ENCODE measurements around the gene TRIM34. TPM values are rescaled to one million over a fixed set of nuclear protein-coding genes. Genes with fewer than 3 reads are reported as not detected.
"Not testable (repeated sequence)": the region's sequence is repeated elsewhere in the genome, so short reads cannot be mapped to it uniquely, and the experiment has no call there.

The TRIM34 gene
- total and polyA plus RNA-seq, 8 donors: 9.1 to 31.7 (median 21.8) TPM

DNA sequence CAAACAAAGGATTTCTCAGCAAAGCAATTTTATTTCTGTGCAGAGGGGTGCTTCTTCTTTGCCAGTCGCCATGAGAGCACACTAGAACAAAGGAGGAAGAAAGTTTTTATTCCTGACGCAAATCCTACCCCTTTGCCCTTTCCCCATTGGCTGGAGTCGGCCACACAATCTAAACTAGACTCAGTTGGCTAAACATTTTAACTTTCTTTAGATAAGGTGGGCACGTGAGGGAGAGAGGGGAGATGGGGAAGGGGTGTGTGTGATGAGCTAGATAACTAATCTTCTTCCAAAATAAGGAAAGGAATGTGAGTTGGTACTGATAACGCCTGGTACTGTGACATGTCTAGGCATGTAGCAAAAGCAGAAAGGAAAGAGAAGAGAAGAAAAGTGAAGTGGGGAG is 65.4 kb downstream of the TRIM34 start:
- ATAC-seq (peak; percentile 79), DNase-seq (no peak)
- Histone ChIP-seq H3K27ac (peak overlapping the region; percentile 94 to 95), H3K36me3 (peaks cover 0 to 5% of the 10 kb centered on the region in 2 donors), H3K9me3 (no peaks in the 10 kb centered on the region), H3K27me3 (no peaks in the 10 kb centered on the region), H3K4me3 (peak overlapping the region; percentile 31 to 58), H3K4me1 (peaks cover 0 to 48% of the 10 kb centered on the region in 2 donors)
- TF ChIP-seq, protein P1, sequence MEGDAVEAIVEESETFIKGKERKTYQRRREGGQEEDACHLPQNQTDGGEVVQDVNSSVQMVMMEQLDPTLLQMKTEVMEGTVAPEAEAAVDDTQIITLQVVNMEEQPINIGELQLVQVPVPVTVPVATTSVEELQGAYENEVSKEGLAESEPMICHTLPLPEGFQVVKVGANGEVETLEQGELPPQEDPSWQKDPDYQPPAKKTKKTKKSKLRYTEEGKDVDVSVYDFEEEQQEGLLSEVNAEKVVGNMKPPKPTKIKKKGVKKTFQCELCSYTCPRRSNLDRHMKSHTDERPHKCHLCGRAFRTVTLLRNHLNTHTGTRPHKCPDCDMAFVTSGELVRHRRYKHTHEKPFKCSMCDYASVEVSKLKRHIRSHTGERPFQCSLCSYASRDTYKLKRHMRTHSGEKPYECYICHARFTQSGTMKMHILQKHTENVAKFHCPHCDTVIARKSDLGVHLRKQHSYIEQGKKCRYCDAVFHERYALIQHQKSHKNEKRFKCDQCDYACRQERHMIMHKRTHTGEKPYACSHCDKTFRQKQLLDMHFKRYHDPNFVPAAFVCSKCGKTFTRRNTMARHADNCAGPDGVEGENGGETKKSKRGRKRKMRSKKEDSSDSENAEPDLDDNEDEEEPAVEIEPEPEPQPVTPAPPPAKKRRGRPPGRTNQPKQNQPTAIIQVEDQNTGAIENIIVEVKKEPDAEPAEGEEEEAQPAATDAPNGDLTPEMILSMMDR (IDR thresholded peaks at IDR 0.05): no peak
- intact Hi-C loops (cut with DNase I): no loop called here

DNA sequence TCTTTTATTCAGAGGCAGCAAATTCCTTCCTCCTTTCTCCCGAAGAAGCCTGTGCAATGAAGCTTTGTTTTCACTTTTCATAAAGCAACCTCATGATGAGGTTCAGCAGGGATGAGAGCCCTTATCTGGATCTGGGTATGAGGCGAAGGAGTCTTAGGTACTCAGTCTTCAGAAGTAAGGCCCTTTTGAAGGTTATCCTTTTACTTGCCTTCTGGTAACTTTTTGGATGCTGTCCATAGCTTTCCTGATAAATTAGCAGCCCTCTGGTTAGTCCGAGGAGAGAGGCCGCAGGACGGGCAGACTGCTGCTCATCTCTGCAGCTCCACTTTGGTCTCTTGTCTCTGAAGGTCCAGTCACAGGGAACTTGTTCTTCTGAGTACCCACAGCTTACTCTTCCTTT is 65.9 kb downstream of the TRIM34 start:
- ATAC-seq (peak; percentile 59), DNase-seq (no peak)
- H3K27me3 ChIP-seq: no peaks in the 10 kb centered on the region
- TF ChIP-seq, protein P1 (IDR thresholded peaks at IDR 0.05): no peak
- peaks cover 0 to 6% of the 10 kb centered on the region in 2 donors for H3K36me3 ChIP-seq
- peak overlapping the region; percentile 94 to 95 for H3K27ac ChIP-seq
- no peaks in the 10 kb centered on the region for H3K9me3 ChIP-seq
- H3K4me1 ChIP-seq: peaks cover 0 to 44% of the 10 kb centered on the region in 2 donors
- intact Hi-C loops (cut with DNase I): no loop called here
- H3K4me3 ChIP-seq: peak overlapping the region; percentile 31 to 58

DNA sequence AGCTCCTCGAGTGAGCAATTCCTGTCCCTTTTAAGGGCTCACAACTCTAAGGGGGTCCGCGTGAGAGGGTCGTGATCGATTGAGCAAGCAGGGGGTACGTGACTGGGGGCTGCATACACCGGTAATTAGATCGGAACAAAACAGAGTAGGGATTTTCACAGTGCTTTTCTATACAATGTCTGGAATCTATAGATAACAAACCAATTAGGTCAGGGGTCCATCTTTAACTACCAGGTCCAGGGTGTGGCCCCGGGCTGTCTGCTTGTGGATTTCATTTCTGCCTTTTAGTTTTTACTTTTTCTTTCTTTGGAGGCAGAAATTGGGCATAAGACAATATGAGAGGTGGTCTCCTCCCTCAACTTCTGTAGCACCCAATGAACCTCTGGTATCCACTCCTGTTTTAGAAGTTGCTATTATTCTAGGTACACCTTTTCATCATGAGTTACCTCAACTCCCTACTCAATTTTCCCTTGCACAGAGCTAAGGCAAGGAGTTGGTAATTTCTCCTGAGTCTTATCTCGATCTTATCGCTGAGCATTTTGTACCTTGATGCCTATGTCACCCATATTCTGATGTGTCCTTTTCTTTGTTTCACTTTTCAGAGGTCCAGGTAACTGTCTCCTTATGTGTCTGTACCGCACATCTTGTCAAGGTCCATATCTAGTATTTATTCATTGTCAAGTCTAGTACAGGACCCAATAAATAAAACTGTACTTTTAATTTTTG is 66.6 kb downstream of the TRIM34 start:
- peak overlapping the region; percentile 31 to 58 for H3K4me3 ChIP-seq
- intact Hi-C loops (cut with DNase I); H3K9me3 ChIP-seq; ATAC-seq; DNase-seq; H3K27me3 ChIP-seq: not testable (repeated sequence)
- peak overlapping the region; percentile 94 to 95 for H3K27ac ChIP-seq
- H3K36me3 ChIP-seq: peaks cover 0 to 13% of the 10 kb centered on the region in 2 donors
- peaks cover 0 to 44% of the 10 kb centered on the region in 2 donors for H3K4me1 ChIP-seq

DNA sequence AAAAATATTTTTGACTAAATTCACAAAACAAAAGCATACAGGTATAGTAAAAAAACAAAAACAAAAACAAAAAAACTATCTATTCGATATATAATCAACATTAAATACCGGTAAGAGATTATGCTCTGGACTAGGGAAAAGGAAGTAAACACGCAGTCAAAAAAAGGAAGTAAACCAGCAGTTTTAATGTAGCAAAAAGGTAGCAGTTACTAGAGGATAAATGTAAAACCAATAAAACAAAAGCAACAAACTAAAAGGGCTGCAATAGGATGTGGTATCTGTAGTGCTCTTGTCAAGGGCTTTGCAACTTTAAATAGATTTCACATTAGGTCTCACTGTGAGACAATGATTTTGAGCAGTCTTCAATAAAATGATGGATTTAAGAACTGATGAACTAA is 67.2 kb downstream of the TRIM34 start:
- no peak for ATAC-seq
- Histone ChIP-seq H3K36me3 (peaks cover 0 to 19% of the 10 kb centered on the region in 2 donors), H3K9me3 (no peaks in the 10 kb centered on the region), H3K4me3 (peak overlapping the region in 1 of 2 donors; percentile 58), H3K27ac (peak overlapping the region in 1 of 2 donors; percentile 94), H3K4me1 (peaks cover 0 to 44% of the 10 kb centered on the region in 2 donors), H3K27me3 (no peaks in the 10 kb centered on the region)
- DNase-seq: no peak
- TF ChIP-seq, protein P1 (IDR thresholded peaks at IDR 0.05): no peak
- intact Hi-C loops (cut with DNase I): no loop called here

Other genes with a start within 250 kb of the TRIM34 start
- not detected for gene OR51M1, start 241.2 kb upstream of the TRIM34 start, total RNA-seq
- gene OR51M1, start 241.2 kb upstream of the TRIM34 start, polyA plus RNA-seq (ENCODE audit: insufficient read length in 6 of 6): under 1 TPM in 4 of 6 donors, not detected in 2; 0.06 to 0.24 (median 0.08) TPM
- gene OR51Q1, start 202.9 kb upstream of the TRIM34 start, total RNA-seq: not detected
- not detected for gene OR51Q1, start 202.9 kb upstream of the TRIM34 start, polyA plus RNA-seq (ENCODE audit: insufficient read length in 6 of 6)
- gene OR51I1, start 183.5 kb upstream of the TRIM34 start, total RNA-seq: not detected
- not detected for gene OR51I1, start 183.5 kb upstream of the TRIM34 start, polyA plus RNA-seq (ENCODE audit: insufficient read length in 6 of 6)
- not detected for gene OR51I2, start 175.7 kb upstream of the TRIM34 start, total RNA-seq
- gene OR51I2, start 175.7 kb upstream of the TRIM34 start, polyA plus RNA-seq (ENCODE audit: insufficient read length in 6 of 6): under 1 TPM in 2 of 6 donors, not detected in 4; 0.04 to 0.07 TPM
- gene OR52D1, start 136.3 kb upstream of the TRIM34 start, total RNA-seq: not detected
- under 1 TPM in 2 of 6 donors, not detected in 4; 0.13 to 0.18 TPM for gene OR52D1, start 136.3 kb upstream of the TRIM34 start, polyA plus RNA-seq (ENCODE audit: insufficient read length in 6 of 6)
- under 1 TPM; 0.23 to 0.37 TPM for gene UBQLN3, start 115.0 kb upstream of the TRIM34 start, total RNA-seq
- under 1 TPM in 1 of 6 donors, not detected in 5; 0.06 TPM for gene UBQLN3, start 115.0 kb upstream of the TRIM34 start, polyA plus RNA-seq (ENCODE audit: insufficient read length in 6 of 6)
- gene UBQLNL, start 108.3 kb upstream of the TRIM34 start, total RNA-seq: under 1 TPM; 0.50 to 0.67 TPM
- gene UBQLNL, start 108.3 kb upstream of the TRIM34 start, polyA plus RNA-seq (ENCODE audit: insufficient read length in 6 of 6): 1 to 10 TPM; 1.2 to 2.2 (median 1.7) TPM
- under 1 TPM; 0.32 to 0.45 TPM for gene OR52H1, start 76.5 kb upstream of the TRIM34 start, total RNA-seq
- gene OR52H1, start 76.5 kb upstream of the TRIM34 start, polyA plus RNA-seq (ENCODE audit: insufficient read length in 6 of 6): under 1 TPM in 3 of 6 donors, not detected in 3; 0.20 to 0.26 (median 0.20) TPM
- gene OR52B6, start 44.1 kb upstream of the TRIM34 start, total RNA-seq: not detected
- under 1 TPM; 0.17 to 0.56 (median 0.42) TPM for gene OR52B6, start 44.1 kb upstream of the TRIM34 start, polyA plus RNA-seq (ENCODE audit: insufficient read length in 6 of 6)
- 1 to 10 TPM; 4.2 to 6.2 TPM for gene TRIM6, start 28.4 kb upstream of the TRIM34 start, total RNA-seq
- gene TRIM6, start 28.4 kb upstream of the TRIM34 start, polyA plus RNA-seq (ENCODE audit: insufficient read length in 6 of 6): 1 to 10 TPM; 4.5 to 9.7 (median 6.5) TPM
- gene TRIM5, start 60.1 kb downstream of the TRIM34 start, total RNA-seq: 10 to 100 TPM; 42.6 to 50.6 TPM
- 10 to 100 TPM; 54.5 to 65.4 (median 59.8) TPM for gene TRIM5, start 60.1 kb downstream of the TRIM34 start, polyA plus RNA-seq (ENCODE audit: insufficient read length in 6 of 6)
- gene TRIM22, start 64.8 kb downstream of the TRIM34 start, total RNA-seq: 100 to 1,000 TPM; 122 to 137 TPM
- gene TRIM22, start 64.8 kb downstream of the TRIM34 start, polyA plus RNA-seq (ENCODE audit: insufficient read length in 6 of 6): 10 to 100 TPM; 23.1 to 28.3 (median 26.9) TPM
- not detected for gene OR56B1, start 111.4 kb downstream of the TRIM34 start, total RNA-seq
- gene OR56B1, start 111.4 kb downstream of the TRIM34 start, polyA plus RNA-seq (ENCODE audit: insufficient read length in 6 of 6): not detected
- under 1 TPM in 1 of 2 donors, not detected in 1; 0.37 TPM for gene OR52N4, start 129.2 kb downstream of the TRIM34 start, total RNA-seq
- gene OR52N4, start 129.2 kb downstream of the TRIM34 start, polyA plus RNA-seq (ENCODE audit: insufficient read length in 6 of 6): under 1 TPM in 1 of 6 donors, not detected in 5; 0.18 TPM
- gene OR52N5, start 158.4 kb downstream of the TRIM34 start, total RNA-seq: not detected
- gene OR52N5, start 158.4 kb downstream of the TRIM34 start, polyA plus RNA-seq (ENCODE audit: insufficient read length in 6 of 6): not detected
- not detected for gene OR52N1, start 166.3 kb downstream of the TRIM34 start, total RNA-seq
- gene OR52N1, start 166.3 kb downstream of the TRIM34 start, polyA plus RNA-seq (ENCODE audit: insufficient read length in 6 of 6): not detected
- gene OR52N2, start 183.9 kb downstream of the TRIM34 start, total RNA-seq: not detected
- under 1 TPM in 2 of 6 donors, not detected in 4; 0.16 to 0.18 TPM for gene OR52N2, start 183.9 kb downstream of the TRIM34 start, polyA plus RNA-seq (ENCODE audit: insufficient read length in 6 of 6)
- gene OR52E6, start 216.9 kb downstream of the TRIM34 start, total RNA-seq: not detected
- gene OR52E6, start 216.9 kb downstream of the TRIM34 start, polyA plus RNA-seq (ENCODE audit: insufficient read length in 6 of 6): not detected
- not detected for gene OR52E8, start 232.7 kb downstream of the TRIM34 start, total RNA-seq
- gene OR52E8, start 232.7 kb downstream of the TRIM34 start, polyA plus RNA-seq (ENCODE audit: insufficient read length in 6 of 6): not detected

All from left lung (tissue), 10 donors.